Head of caudate nucleus (tissue), 42 donors: ENCODE measurements around the gene PEX14.

ENCODE experiments used
- DNase-seq, 42 donors: peaks; one replicate each; pipeline versions ENCODE4 v3.0.0 to v3.0.0-alpha.2; 2020 to 2021; ENCODE audit warnings: mixed read lengths in 7 of 42
- intact Hi-C: fragments of 100-400 bp; cut with DNase I; formaldehyde crosslinking; loops from one replicate; pipeline ENCODE4 v1.15.0; 2022

PEX14 gene

DNA sequence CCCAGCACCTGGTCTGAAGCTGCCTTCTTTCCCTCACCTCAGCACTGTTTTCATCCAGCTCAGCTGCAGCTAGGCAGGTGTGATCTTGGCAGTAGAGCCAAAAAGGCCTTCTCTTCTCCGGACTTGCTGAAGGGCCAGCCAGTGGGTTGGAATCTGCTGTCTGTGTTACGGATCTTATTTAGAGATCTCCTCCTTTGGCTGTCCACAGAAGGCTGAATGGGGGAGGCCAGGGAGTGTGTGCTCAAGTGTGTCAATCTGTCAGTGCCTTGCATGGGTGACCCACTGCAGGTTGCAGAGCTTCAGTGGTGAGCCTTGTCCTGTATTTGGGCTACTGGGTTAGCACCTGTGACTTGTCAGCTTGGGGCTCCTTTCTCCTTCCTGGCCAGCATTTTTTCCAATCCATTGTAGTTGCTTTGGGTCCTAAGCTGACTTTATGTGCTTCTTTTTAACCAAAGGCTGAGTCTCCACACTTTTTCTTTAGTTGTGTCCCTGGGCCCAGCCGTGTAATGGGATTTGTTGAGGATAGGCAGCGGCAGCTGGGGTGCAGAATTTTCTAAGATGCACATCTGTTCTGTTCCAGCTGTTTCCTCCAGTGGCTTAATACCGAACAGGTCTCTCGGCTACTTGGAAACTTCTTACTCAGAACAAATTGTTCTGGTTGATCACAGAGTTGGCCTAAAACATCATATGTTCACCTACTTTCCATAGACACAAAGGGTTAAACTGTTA, 126.8 kb downstream of the PEX14 start:
- intact Hi-C loops, result no loop called here
- DNase-seq, result no peak

DNA sequence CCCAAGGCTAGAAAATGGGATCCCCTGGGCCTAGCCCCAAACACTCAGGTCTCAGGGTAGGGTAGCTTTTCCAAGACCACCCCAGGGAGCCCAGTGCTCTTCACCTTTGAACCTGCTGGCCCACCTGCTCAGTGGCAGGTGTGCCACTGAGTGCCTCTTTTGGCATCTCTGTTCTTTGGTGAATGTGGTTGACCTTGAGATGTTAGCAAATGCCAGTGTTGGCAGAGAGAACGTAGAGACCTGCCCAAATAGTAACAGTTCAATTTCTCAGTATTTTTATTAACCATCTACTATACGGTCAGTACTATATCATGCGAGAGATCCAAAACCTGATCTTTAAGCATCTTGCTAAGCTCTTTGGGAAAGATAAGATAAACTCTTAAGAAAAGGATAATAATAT, 128.2 kb downstream of the PEX14 start:
- no peak for DNase-seq
- intact Hi-C loops, result no loop called here

DNA sequence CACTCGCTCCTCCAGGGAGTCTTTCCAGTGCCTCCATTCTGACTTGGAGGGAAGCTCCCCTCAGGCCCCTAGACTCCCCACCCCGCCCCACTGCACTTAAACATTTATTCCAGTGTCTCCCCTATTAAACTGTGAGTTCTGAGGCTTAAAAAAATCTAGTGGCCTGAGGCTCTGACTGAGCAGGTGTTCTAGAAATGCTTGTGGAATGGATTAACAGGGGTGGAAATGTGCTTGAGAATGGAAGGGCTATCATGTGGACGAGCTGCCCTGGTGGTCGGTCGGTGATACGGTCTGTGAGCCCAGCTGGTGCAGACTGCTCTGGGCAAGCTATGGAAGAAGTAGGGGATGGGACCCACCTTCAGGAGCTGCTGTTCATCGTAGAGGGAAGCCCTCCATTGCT, 130.2 kb downstream of the PEX14 start:
- intact Hi-C loops, result no loop called here
- no peak for DNase-seq

DNA sequence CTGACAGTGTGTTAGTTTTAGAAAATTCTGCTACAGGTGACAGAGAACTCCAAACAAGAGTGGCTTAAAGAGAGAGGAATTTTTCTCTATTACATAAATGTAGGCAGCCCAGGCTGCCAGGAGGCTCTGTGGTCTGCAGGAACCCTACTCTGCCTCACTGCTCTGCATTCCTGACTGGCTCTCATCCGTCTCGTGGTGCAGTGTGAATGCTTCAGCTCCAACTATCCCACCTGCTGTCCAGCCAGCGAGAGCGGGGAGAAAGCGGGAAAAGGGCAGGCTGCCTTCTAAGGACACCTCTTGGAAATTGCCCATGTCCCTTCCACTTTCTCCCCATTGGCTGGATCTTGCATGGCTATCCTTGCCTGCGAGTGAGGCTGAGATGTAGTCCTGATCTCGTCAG, 131.3 kb downstream of the PEX14 start:
- no peak for DNase-seq
- intact Hi-C loops, result no loop called here

DNA sequence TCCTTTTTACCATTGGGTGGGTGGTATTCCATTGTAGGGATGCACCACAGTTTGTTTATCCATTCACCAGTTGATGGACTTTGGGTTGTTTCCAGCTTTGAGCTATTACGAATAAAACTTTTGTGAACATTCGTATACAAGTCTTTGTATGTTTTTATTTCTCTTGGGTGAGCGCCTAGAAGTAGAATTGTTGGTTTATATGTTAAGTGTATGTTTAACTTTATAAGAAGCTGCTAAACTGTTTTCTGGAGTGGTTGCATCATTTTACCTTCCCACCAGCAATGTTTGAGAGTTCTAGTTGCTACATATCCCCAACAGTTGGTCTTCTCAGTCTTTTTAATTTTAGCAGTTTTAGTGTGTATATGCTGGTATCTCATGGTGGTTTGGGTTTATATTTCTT, 132.5 kb downstream of the PEX14 start:
- no peak for DNase-seq
- intact Hi-C loops, result no loop called here

DNA sequence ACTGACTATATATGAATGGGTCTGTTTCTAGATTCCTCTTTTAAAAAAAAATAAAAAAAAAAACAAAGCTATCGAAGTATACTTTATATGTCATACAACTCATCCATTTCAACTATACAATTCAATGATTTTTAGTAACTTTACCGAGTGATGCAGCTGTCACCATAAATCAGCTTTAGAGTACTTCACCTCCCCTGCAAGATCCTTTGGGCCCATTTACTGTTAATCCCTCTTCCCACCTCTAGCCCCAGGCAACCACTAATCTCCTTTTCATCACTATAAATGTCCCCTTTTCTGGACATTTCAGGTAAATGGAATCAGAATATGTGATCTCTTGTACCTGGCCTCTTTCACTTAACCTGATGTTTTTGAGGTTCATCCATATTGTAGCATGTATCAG, 133.9 kb downstream of the PEX14 start:
- DNase-seq, result no peak
- intact Hi-C loops, result no loop called here

DNA sequence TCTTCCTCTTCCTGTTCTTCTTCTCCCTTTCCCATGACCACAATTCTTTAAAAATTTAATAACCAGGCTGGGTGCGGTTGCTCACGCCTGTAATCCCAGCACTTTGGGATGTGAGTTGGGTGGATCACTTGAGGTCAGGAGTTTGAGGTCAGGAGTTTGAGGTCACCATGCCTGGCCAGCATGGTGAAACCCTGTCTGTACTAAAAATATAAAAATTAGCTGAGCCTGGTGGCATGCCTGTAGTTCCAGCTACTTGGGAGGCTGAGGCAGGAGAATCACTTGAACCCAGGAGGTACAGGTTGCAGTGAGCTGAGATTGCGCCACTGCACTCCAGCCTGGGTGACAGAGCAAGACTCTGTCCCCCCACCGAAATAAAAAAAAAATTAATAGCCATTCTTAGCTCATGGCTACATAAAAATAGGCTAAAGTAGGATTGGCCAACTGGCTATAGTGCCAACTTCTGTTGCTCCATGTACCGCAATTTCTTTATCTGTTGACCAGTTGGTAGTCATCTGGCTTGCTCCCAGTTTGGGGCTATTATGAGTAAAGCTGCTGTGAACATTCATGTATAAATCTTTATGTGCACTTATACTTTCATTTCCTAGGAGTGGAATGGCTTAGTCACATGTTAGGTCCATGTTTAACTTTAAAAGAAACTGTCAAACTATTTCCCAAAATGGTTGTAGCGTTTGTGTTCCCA, 136.3 kb downstream of the PEX14 start:
- no peak for DNase-seq
- intact Hi-C loops, result no loop called here

DNA sequence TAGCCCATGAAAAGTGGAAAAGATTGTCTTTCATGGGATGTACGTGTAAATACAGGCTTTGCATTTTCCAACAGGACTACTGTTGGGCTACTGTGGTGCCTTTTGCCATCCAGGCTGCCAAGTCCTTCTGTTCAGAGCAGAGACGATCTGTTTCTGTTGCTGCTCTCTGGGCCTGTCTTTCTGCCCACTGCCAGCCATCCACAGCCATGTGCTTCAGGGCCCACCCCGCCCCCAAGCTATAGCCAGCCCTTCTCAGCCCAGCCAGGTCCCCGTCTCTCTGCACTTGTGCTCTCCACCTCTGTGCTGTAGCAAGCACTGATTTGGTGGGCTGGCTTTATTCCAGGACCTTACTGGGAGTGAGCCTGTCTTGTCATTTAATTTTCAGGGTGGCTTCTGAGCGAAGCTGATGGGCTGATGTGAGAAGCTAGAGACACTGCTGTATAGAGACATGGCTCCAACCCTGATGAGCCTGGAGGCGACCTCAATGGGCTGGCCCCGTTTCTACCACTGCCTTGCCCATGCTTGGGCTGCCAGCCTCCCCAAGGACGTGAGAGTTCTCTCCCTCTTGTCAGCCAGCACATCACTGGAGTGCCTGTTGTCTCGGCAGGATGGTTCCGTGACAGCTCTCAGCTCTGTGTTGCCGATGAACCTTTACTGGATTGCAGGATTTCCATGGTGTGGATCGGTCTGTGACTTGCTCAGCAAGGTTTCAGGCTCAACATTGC, 137.8 kb downstream of the PEX14 start:
- intact Hi-C loops, result no loop called here

DNA sequence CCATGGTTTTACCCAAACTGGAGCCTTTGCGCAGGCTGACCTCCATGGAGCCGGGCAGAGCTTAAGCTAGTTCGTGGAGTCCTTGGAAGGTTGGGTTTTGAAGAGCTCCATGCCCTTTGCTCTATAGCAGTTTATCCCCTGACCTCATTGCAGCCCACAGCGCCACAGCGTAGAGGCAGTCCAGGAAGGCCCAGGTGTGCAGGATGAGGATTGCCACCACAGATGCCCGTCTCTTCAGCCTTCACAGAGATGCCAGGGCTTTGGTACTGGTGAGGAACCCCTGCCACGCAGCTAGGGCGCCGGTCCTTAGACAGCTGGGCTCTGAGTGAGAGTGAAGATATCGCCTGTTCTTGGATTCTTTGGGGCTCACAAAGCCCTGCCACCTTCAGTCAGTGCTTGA, 138.6 kb downstream of the PEX14 start:
- DNase-seq, result no peak
- intact Hi-C loops, result no loop called here

More for the DNA sequence above, 137.8 kb downstream of the PEX14 start:
- peak in 1 of 42 donors; percentile 11 for DNase-seq

DNA sequence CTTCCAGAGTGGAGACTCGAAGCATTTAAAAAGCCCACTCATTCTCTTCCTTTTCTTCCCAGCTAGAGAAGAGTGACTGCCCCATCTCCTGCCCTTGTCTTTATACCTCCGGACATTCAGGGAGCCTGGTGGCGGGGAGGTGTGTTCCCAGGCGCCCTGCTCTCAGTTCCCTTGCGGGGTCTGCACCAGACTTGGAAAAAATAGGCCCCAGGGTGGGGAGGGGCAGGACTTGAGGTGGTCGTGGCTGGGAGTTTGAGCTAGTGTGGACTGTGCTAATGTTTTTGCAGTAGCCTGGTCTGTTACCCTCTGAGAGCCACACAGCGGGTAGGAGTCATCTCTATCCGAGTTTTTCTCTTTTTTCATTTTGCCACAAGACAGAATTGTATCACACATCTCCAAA, 139.1 kb downstream of the PEX14 start:
- DNase-seq, result no peak
- intact Hi-C loops, result no loop called here

DNA sequence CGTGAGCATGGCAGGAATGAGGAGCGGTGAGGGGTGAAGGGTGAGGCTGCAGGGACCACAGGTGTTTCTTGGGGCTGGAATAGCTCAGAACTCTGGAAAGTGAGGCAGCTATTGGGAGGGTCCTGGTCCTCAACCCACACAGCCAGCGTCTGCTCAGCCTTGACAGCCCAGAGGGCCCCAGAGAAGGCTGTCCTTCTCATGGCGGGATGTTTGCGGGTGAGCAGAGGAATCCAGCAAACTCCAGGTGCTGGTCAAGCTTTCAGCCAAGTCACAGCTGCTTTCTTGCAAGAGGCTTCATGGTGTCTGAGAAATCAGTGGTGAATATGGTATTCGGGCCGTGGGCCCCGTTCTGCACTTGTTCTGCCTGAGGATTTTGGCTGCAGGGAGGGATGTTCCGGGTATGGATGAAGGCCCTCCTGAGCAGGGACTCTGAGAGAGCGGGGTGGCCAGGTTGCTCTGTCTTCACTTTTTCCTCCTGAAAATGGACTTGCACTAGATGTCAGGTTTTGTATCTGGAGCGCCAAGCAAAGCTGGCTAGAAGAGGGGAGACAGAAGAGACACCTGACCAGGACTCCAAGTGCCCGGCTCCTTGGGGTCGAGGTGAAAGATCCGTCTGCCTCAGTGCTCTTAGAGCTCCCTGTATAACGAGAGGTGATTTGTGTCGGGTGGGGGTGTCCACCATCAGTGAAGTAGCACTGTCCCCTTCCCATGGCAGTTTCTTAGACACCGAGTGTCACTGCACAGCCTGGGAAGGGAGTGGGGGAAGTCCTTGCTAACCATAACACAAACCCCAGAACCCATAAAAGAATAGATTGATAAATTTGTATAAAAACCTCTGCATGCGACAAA, 139.9 kb downstream of the PEX14 start:
- intact Hi-C loops, result no loop called here
- DNase-seq, result no peak

DNA sequence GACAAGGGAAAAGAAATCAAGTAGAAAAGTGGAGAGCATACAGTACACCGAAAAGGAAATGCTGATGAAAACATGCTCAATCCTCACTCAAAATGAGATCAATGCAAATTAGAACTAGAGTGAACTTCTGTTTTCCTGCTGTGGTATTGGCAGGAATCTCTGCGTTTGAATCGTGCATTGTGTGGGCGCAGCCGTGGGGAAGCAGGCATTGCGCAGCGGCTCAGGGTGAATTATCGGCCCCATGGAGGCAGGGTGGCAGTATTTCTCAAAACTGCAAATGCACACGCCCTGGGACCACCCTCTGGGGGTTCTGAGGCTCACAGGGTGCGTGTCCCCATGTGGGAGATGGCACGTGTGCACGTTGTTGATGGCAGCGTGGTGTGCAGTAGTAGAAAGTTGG, 140.6 kb downstream of the PEX14 start:
- DNase-seq, result peak in 39 of 42 donors; percentile 26 to 78 (median 57)
- intact Hi-C loops, result no loop called here

DNA sequence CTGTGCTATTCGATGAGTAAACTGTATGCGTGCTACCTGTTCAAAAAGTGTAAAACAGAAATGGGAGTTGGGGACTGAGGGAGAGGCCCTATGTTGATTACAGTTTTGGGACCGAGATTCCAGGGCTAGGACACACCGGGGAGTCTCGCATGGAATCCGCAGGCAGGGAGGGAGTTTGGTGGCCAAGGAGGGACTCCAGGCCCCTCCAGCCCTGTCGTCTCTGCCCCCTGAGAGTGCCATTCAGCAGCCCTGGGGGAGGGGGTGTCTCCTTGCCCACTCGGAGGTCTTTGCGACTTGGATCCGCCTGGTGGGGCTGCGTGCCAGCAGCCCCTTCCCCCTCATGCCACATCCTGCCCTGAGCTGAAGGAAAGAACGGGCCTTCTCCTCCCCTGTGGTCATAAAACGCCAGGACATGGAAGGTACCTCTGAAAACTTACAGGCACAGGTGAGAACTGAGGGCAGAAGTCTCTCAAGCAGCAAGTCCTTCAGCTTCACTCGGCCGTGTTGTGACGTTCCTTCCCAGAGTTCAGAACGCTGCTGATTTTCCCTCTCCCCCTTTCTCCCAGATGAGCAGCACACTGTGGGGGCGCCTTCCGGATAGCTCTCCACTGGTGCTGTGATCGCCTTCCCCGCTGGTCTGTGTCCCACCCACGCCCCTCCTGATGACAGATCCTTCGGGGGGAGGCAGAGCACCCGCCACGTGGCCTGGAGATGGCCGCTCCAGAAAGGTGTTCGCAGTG, 141.4 kb downstream of the PEX14 start:
- intact Hi-C loops, result no loop called here
- DNase-seq, result peak in 1 of 42 donors; percentile 1

DNA sequence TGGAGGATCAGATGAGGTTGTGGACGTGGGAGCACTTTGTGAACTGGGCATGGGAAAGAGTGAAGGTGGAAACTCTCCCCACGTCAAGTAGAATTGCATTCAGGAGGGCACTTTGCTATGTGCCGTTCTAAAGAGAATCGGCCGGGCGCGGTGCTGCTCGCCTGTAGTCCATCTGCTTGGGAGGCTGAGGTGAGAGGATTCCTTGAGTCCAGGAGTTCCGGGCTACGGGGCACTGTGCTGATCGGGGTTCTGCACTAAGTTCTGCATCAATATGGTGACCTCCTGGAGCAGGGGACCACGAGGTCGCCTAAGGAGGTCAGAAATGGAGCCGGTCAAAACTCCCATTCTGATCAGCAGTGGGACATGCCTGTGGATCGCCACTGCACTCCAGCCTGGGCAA, 141.9 kb downstream of the PEX14 start:
- peak in 1 of 42 donors; percentile 23 for DNase-seq
- intact Hi-C loops, result no loop called here

DNA sequence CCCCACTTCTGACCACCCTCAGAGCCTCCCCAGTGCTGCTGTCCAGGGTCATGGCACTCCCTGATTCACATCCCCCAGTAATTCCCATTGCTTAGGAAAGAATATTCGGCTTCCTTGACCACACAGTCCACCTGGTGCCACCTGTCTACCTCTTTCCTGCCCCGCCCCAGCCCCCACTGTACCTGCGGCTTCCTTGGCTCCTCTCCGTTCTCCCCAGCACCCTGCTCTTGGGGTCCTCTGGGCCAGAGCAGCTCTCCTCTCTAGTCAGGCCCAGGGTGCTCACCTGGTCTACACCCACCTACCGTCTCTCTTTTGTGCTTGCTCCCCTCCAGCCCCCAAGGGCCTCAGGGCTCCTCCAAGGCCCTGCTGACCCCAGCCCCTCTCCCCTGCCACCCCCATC, 142.6 kb downstream of the PEX14 start:
- peak in 1 of 42 donors; percentile 24 for DNase-seq
- intact Hi-C loops, result no loop called here

DNA sequence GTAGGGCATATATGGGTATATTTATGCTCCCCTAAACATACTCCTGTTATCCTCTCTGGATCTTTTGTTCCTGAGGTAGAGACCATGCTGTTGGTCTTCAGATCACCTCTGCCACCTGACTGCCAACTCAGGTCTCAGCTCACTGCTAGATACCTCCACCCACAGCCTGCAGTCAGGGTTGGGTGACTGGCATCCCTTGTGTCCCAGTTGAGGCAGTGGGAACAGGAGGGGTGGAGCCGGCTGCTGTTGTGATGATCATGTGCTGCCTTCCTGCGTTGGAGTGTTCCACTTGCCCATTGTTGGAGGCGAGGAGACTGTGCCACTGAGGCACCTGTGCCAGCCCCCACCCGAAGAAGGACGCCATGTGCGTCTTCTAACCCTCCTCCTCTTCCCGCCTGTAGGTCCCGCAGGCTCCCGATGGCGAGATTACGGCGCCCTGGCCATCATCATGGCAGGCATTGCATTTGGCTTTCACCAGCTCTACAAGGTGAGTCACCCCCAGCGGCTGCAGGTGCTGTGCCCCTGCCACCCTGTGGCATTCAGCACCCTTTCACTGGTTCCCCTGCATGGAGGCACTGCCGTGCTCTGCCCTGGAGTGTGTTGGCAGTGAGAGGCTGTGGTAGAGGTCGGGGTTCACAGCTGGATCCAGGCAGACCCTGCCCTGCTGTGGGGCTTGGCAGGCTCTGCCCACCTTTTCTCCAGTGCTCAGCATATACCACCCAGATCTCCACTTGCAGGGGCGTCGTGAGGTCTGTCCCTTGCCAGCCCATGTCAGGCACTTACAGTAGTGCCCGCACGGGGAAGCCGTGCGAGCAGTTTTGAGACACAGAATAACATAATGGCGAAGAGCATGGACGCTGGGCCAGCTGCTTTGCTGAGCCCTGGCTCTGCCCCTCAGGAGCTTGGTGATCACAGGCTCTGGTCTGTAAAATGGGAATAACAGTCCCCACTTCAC, 143.5 kb downstream of the PEX14 start:
- intact Hi-C loops, result no loop called here
- DNase-seq, result peak in 15 of 42 donors; percentile 20 to 56 (median 35)

DNA sequence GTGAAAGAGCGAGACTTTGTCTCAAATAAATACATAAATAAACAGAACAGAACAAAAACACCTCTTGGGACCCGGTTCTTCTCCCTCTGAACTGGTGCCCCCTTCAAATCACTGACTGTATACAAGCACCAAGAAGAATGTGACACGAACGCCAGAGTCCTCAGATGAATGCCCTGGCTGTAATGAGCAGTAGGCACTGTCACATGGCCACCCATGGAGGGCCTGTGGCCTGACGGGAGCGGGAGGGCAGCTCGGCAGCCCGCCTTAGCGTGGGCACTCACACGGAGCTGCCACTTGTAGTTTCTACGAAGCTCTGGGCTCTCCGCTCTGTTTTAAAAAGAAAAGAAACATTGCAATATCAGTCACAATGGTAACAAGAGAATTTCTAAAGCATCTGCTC, 146.0 kb downstream of the PEX14 start:
- intact Hi-C loops, result no loop called here

DNA sequence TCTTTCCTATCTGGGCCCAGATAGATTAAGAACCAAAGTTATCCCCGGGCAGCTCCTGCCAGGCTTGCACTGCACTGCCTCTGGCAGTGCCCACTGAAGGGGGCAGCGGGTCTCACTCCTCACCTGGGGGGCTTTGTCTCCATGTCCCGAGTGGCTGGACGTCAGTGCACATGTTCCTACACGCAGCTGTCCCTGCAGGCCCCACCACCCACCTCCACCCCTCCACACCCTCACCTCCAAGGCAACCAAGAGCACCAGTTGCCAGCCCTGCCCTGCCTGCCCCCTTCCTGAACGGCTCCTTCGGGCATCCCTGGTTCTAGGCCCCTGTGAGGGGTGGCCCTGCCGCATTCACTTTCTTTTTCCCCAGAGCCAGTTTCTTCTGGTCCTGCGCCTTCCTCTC, 147.2 kb downstream of the PEX14 start:
- DNase-seq, result no peak
- intact Hi-C loops, result no loop called here

More for the DNA sequence above, 146.0 kb downstream of the PEX14 start:
- DNase-seq, result peak in 17 of 42 donors; percentile 15 to 64 (median 41)
